ENCODE data around the gene WNT4. TPM values are rescaled to one million over a fixed set of nuclear protein-coding genes. Genes with fewer than 3 reads are reported as not detected.

WNT4 gene
- total RNA-seq, 1 experiment from 2014 or later, result 0.79 TPM

GRCh38 chr1:22123901-22124404 is 18.9 kb downstream of the WNT4 start:
- Histone ChIP-seq H3K27me3 (replicated peaks; ENCODE audit: control insufficient read depth, insufficient read depth, low read length) (no peaks in the 10 kb centered on the region), H3K4me3 (ENCODE audit: low read depth, low read length) (no peak overlapping the region), H3K4me1 (peaks cover 5% of the 10 kb centered on the region; the same call in 1 of the 2 replicates), H3K36me3 (ENCODE audit: control insufficient read depth, insufficient read depth, low read length) (no peaks in the 10 kb centered on the region), H3K9me3 (no peaks in the 10 kb centered on the region)
- H3K9me3 Mint-ChIP-seq (ENCODE audit: unreplicated experiment), result no peaks in the 10 kb centered on the region
- no peak for TF ChIP-seq CTCF (IDR thresholded peaks at IDR 0.05; ENCODE audit: insufficient read depth in 1 of 2, low read depth in 1 of 2, low read length in 1 of 2, severe bottlenecking in 1 of 2, unreplicated experiment in 1 of 2)
- intact Hi-C loops (cut with micrococcal nuclease; ENCODE audit: unreplicated experiment), result no loop called here
- no peaks in the 10 kb centered on the region for H3K27me3 Mint-ChIP-seq (ENCODE audit: insufficient read depth, unreplicated experiment)
- CTCF ChIA-PET, result interaction anchor here (0.6 kb wide), 1 partner anchor 17 kb away, joined by 4 read pairs; no protein-coding TSS in a partner anchor
- no TSS peak for BruUV-seq (replicated peaks)
- H3K4me1 Mint-ChIP-seq (ENCODE audit: low read depth, unreplicated experiment), result no peaks in the 10 kb centered on the region
- H3K36me3 Mint-ChIP-seq (ENCODE audit: insufficient read depth, unreplicated experiment), result peaks cover 40% of the 10 kb centered on the region
- DNase-seq, result no peak
- H3K4me3 Mint-ChIP-seq (ENCODE audit: unreplicated experiment), result no peak overlapping the region
- H3K27ac Mint-ChIP-seq (ENCODE audit: unreplicated experiment), result peak overlapping the region; percentile 22
- POLR2A ChIA-PET, result no interaction called here

- Mint-ChIP-seq H3K9me3 (ENCODE audit: unreplicated experiment) (no peaks in the 10 kb centered on the region), H3K4me3 (ENCODE audit: unreplicated experiment) (no peak overlapping the region), H3K27ac (ENCODE audit: unreplicated experiment) (no peak overlapping the region), H3K4me1 (ENCODE audit: low read depth, unreplicated experiment) (no peaks in the 10 kb centered on the region), H3K27me3 (ENCODE audit: insufficient read depth, unreplicated experiment) (no peaks in the 10 kb centered on the region), H3K36me3 (ENCODE audit: insufficient read depth, unreplicated experiment) (peaks cover 49% of the 10 kb centered on the region)
- DNase-seq, result no peak
- Histone ChIP-seq H3K4me1 (peaks cover 5% of the 10 kb centered on the region; the same call in 1 of the 2 replicates), H3K27me3 (replicated peaks; ENCODE audit: control insufficient read depth, insufficient read depth, low read length) (no peaks in the 10 kb centered on the region), H3K36me3 (ENCODE audit: control insufficient read depth, insufficient read depth, low read length) (no peaks in the 10 kb centered on the region; the same call in 1 of the 2 replicates), H3K4me3 (ENCODE audit: low read depth, low read length) (no peak overlapping the region), H3K9me3 (no peaks in the 10 kb centered on the region)
- no peak for TF ChIP-seq CTCF (IDR thresholded peaks at IDR 0.05; ENCODE audit: insufficient read depth in 1 of 2, low read depth in 1 of 2, low read length in 1 of 2, severe bottlenecking in 1 of 2, unreplicated experiment in 1 of 2)
- CTCF ChIA-PET, result no interaction called here
- no TSS peak for BruUV-seq (replicated peaks)
- intact Hi-C loops (cut with micrococcal nuclease; ENCODE audit: unreplicated experiment), result no loop called here
- POLR2A ChIA-PET, result no interaction called here
These were observed 19.9 kb downstream of the WNT4 start for GRCh38 chr1:22123071-22123390.

- intact Hi-C loops (cut with micrococcal nuclease; ENCODE audit: unreplicated experiment), result no loop called here
- Histone ChIP-seq H3K9me3 (no peaks in the 10 kb centered on the region), H3K27me3 (replicated peaks; ENCODE audit: control insufficient read depth, insufficient read depth, low read length) (no peaks in the 10 kb centered on the region), H3K4me3 (ENCODE audit: low read depth, low read length) (no peak overlapping the region), H3K36me3 (ENCODE audit: control insufficient read depth, insufficient read depth, low read length) (no peaks in the 10 kb centered on the region; the same call in none of the 2 replicates), H3K4me1 (peaks cover 5% of the 10 kb centered on the region; the same call in 1 of the 2 replicates)
- peak in 1 of 2 experiments; percentile 23 for DNase-seq
- BruUV-seq (replicated peaks), result no TSS peak
- Mint-ChIP-seq H3K27me3 (ENCODE audit: insufficient read depth, unreplicated experiment) (no peaks in the 10 kb centered on the region), H3K4me3 (ENCODE audit: unreplicated experiment) (no peak overlapping the region), H3K36me3 (ENCODE audit: insufficient read depth, unreplicated experiment) (peaks cover 53% of the 10 kb centered on the region), H3K9me3 (ENCODE audit: unreplicated experiment) (no peaks in the 10 kb centered on the region), H3K27ac (ENCODE audit: unreplicated experiment) (no peak overlapping the region), H3K4me1 (ENCODE audit: low read depth, unreplicated experiment) (no peaks in the 10 kb centered on the region)
- POLR2A ChIA-PET, result no interaction called here
- TF ChIP-seq CTCF (IDR thresholded peaks at IDR 0.05; ENCODE audit: insufficient read depth in 1 of 2, low read depth in 1 of 2, low read length in 1 of 2, severe bottlenecking in 1 of 2, unreplicated experiment in 1 of 2), result no peak
- CTCF ChIA-PET, result no interaction called here
These were observed 20.4 kb downstream of the WNT4 start for GRCh38 chr1:22122273-22123070.
